ENCODE results near the gene SRRM3. TPM values are rescaled to one million over a fixed set of nuclear protein-coding genes. Genes with fewer than 3 reads are reported as not detected.

SRRM3 gene
- polyA plus RNA-seq, 1 experiment = 0.80 TPM

GRCh38 chr7:76281706-76282343 lies 80.1 kb downstream of the SRRM3 start:
- no peaks in the 10 kb centered on the region for H3K36me3 ChIP-seq (ENCODE audit: control insufficient read depth, insufficient read depth, low read length)
- ChIA-PET CTCF (interaction anchor here (0.7 to 3.2 kb wide), 7 partner anchors 10 to 104 kb away, joined by 3 to 18 read pairs (median 5); no protein-coding TSS in a partner anchor), POLR2A (no interaction called here)
- TF ChIP-seq CTCF (IDR thresholded peaks at IDR 0.05; ENCODE audit: insufficient read depth, low read depth, low read length) = no peak
- DNase-seq (ENCODE audit: low read depth) = no peak
- H3K4me3 ChIP-seq (ENCODE audit: low read depth, low read length) = peak overlapping the region; percentile 36
- peaks cover 29% of the 10 kb centered on the region for H3K27me3 ChIP-seq (ENCODE audit: control insufficient read depth, insufficient read depth, low read length)

- TF ChIP-seq CTCF (IDR thresholded peaks at IDR 0.05; ENCODE audit: insufficient read depth, low read depth, low read length) = no peak
- no peak for DNase-seq (ENCODE audit: low read depth)
- Histone ChIP-seq H3K36me3 (ENCODE audit: control insufficient read depth, insufficient read depth, low read length) (no peaks in the 10 kb centered on the region), H3K27me3 (ENCODE audit: control insufficient read depth, insufficient read depth, low read length) (peaks cover 26% of the 10 kb centered on the region), H3K4me3 (ENCODE audit: low read depth, low read length) (peak overlapping the region; percentile 36)
- ChIA-PET CTCF (interaction anchor here (0.7 to 3.2 kb wide), 9 partner anchors 9 to 116 kb away, joined by 3 to 18 read pairs (median 4); no protein-coding TSS in a partner anchor), POLR2A (no interaction called here)
Measured at GRCh38 chr7:76282344-76283253, 80.9 kb downstream of the SRRM3 start.

- DNase-seq (ENCODE audit: low read depth) = no peak
- Histone ChIP-seq H3K27me3 (ENCODE audit: control insufficient read depth, insufficient read depth, low read length) (peaks cover 26% of the 10 kb centered on the region), H3K36me3 (ENCODE audit: control insufficient read depth, insufficient read depth, low read length) (no peaks in the 10 kb centered on the region), H3K4me3 (ENCODE audit: low read depth, low read length) (peak overlapping the region; percentile 36; the same call in 1 of the 2 replicates)
- POLR2A ChIA-PET = interaction anchor here (0.7 kb wide), 1 partner anchor 58 kb away, joined by 3 read pairs; no protein-coding TSS in a partner anchor
- no peak for TF ChIP-seq CTCF (IDR thresholded peaks at IDR 0.05; ENCODE audit: insufficient read depth, low read depth, low read length)
- CTCF ChIA-PET = interaction anchor here (0.7 to 3.2 kb wide), 5 partner anchors 21 to 117 kb away, joined by 3 to 18 read pairs (median 3); no protein-coding TSS in a partner anchor
Measured at GRCh38 chr7:76283254-76284159, 81.8 kb downstream of the SRRM3 start.

- H3K4me3 ChIP-seq (ENCODE audit: low read depth, low read length) = no peak overlapping the region
- ChIA-PET CTCF (interaction anchor here (1.1 to 1.5 kb wide), 2 partner anchors 11 to 107 kb away, joined by 3 to 4 read pairs; no protein-coding TSS in a partner anchor), POLR2A (no interaction called here)
- peaks cover 15% of the 10 kb centered on the region for H3K27me3 ChIP-seq (ENCODE audit: control insufficient read depth, insufficient read depth, low read length)
- no peaks in the 10 kb centered on the region for H3K36me3 ChIP-seq (ENCODE audit: control insufficient read depth, insufficient read depth, low read length)
- no peak for TF ChIP-seq CTCF (IDR thresholded peaks at IDR 0.05; ENCODE audit: insufficient read depth, low read depth, low read length)
- no peak for DNase-seq (ENCODE audit: low read depth)
Measured at GRCh38 chr7:76285604-76286374, 84.1 kb downstream of the SRRM3 start.

All from BJ (cell line).